PC-3 (cell line): ENCODE data around the gene PEX10. TPM values are rescaled to one million over a fixed set of nuclear protein-coding genes. Genes with fewer than 3 reads are reported as not detected.

Experiments
- ATAC-seq: fragments of 200-7000 bp; cut with Tn5 transposase; 2 replicates; pipeline ENCODE4 v1.9.1; 2020; ENCODE audit warnings: mild to moderate bottlenecking, moderate library complexity
- BruUV-seq: library from RNA; stranded (reverse); fragments of 400-500 nt; replicated peaks from 2 replicates; lab custom pipeline; 2021; lab: Mats Ljungman, UMichigan
- CTCF ChIA-PET: fragments of 300-600 bp; sonication (Branson Sonifier 250); formaldehyde crosslinking; loops from one replicate; lab custom pipeline; 2022; ENCODE audit warnings: antibody characterized with exemption; lab: Charles Lee
- POLR2A ChIA-PET: fragments of 300-600 bp; sonication (Branson Sonifier 250); formaldehyde crosslinking; loops from one replicate; lab custom pipeline; 2022; ENCODE audit warnings: antibody characterized with exemption; ENCODE audit not compliant: unreplicated experiment; lab: Charles Lee
- DNase-seq: peaks from one replicate; pipeline ENCODE4 v3.0.0-alpha.2; 2015
- H2AFZ ChIP-seq: fragments of 300-600 bp; sonication (generic); 2 replicates; pipeline ENCODE4 v1.6.0; 2016; ENCODE audit warnings: antibody characterized with exemption, low read length
- H3F3A ChIP-seq: fragments of 300-600 bp; sonication (generic); one replicate; pipeline ENCODE4 v1.6.0; 2017; ENCODE audit warnings: antibody characterized with exemption, low read length, control low read depth, mild to moderate bottlenecking; ENCODE audit not compliant: unreplicated experiment
- H3K27ac ChIP-seq: fragments of 300-600 bp; sonication (generic); 2 replicates; pipeline ENCODE4 v1.5.1; 2016; ENCODE audit warnings: mild to moderate bottlenecking, low read length
- H3K27me3 ChIP-seq: fragments of 300-600 bp; sonication (generic); 2 replicates; pipeline ENCODE4 v1.6.1; 2016; ENCODE audit warnings: low read length, mixed read lengths
- H3K36me3 ChIP-seq: fragments of 300-600 bp; sonication (generic); 2 replicates; pipeline ENCODE4 v1.6.1; 2016; ENCODE audit warnings: low read depth, mixed run types, low read length, mixed read lengths
- H3K4me1 ChIP-seq: fragments of 300-600 bp; sonication (generic); 2 replicates; pipeline ENCODE4 v1.5.1; 2016; ENCODE audit warnings: low read length; ENCODE audit not compliant: insufficient read depth
- H3K4me2 ChIP-seq: fragments of 300-600 bp; sonication (generic); 2 replicates; pipeline ENCODE4 v1.6.0; 2016; ENCODE audit warnings: low read length
- H3K4me3 ChIP-seq: fragments of 300-600 bp; sonication (generic); 2 replicates; pipeline ENCODE4 v1.5.1; 2016; ENCODE audit warnings: mild to moderate bottlenecking, low read length, mixed read lengths
- H3K79me2 ChIP-seq: fragments of 300-600 bp; sonication (generic); 2 replicates; pipeline ENCODE4 v1.6.1; 2017; ENCODE audit warnings: low read length, mixed read lengths
- H3K9ac ChIP-seq: fragments of 300-600 bp; sonication (generic); 2 replicates; pipeline ENCODE4 v1.6.0; 2016; ENCODE audit warnings: mild to moderate bottlenecking, low read length
- H3K9me2 ChIP-seq: fragments of 300-600 bp; sonication (generic); replicated peaks from 2 replicates; pipeline ENCODE4 v1.6.1; 2016; ENCODE audit warnings: mixed run types, low read length, mixed read lengths
- H3K9me3 ChIP-seq: fragments of 300-600 bp; sonication (generic); 2 replicates; pipeline ENCODE4 v1.6.1; 2016; ENCODE audit warnings: low read length, mixed read lengths
- H4K20me1 ChIP-seq: fragments of 300-600 bp; sonication (generic); 2 replicates; pipeline ENCODE4 v1.6.1; 2016; ENCODE audit warnings: low read length, mixed read lengths
- CTCF ChIP-seq: fragments of 300-600 bp; sonication (generic); conservative IDR thresholded peaks from 2 replicates; pipeline ENCODE4 v1.5.1; 2017; ENCODE audit warnings: antibody characterized with exemption, low read depth, mild to moderate bottlenecking, low read length
- EZH2 ChIP-seq: fragments of 300-600 bp; sonication (generic); IDR thresholded peaks from one replicate; pipeline ENCODE4 v1.6.1; 2017; ENCODE audit warnings: antibody characterized with exemption, mild to moderate bottlenecking, low read length; ENCODE audit not compliant: unreplicated experiment
- EZH2phosphoT487 ChIP-seq: fragments of 300-600 bp; sonication (generic); IDR thresholded peaks from 2 replicates; pipeline ENCODE4 v1.6.1; 2018; ENCODE audit warnings: mild to moderate bottlenecking, antibody characterized with exemption, low read length, borderline replicate concordance
- intact Hi-C: fragments of 100-400 bp; cut with micrococcal nuclease; formaldehyde crosslinking; loops from 2 replicates; pipeline ENCODE4 v1.9.0; 2023
- total RNA-seq: library from RNA; depleted of rRNA; stranded (reverse); fragments of >200 nt; gene quantifications from 2 replicates; pipeline ENCODE4 v1.2.3, GENCODE V29; 2014

PEX10 gene
- total RNA-seq, 1 experiment from 2014 or later = 100 TPM

GRCh38 chr1:2451741-2452140, 39.4 kb upstream of the PEX10 start:
- H3K9me3 ChIP-seq = no peaks in the 10 kb centered on the region
- ChIA-PET CTCF (interaction anchor here (0.8 to 0.9 kb wide), 2 partner anchors 36 to 37 kb away, joined by 4 to 6 read pairs; no protein-coding TSS in a partner anchor), POLR2A (no interaction called here)
- no peaks in the 10 kb centered on the region for H3K36me3 ChIP-seq
- H4K20me1 ChIP-seq = no peaks in the 10 kb centered on the region
- peak overlapping the region; percentile 96 for H3K27ac ChIP-seq
- peak overlapping the region; percentile 7 for H2AFZ ChIP-seq
- peaks cover 12% of the 10 kb centered on the region; the same call in 1 of the 2 replicates for H3K79me2 ChIP-seq
- H3K27me3 ChIP-seq = no peaks in the 10 kb centered on the region
- H3K4me3 ChIP-seq = peak overlapping the region; percentile 59
- BruUV-seq = no TSS peak
- ATAC-seq (peak; percentile 83), DNase-seq (peak; percentile 99)
- H3K4me1 ChIP-seq = peaks cover 59% of the 10 kb centered on the region
- no peaks in the 10 kb centered on the region for H3K9me2 ChIP-seq
- peak overlapping the region; percentile 84 for H3K9ac ChIP-seq
- TF ChIP-seq CTCF (no peak), EZH2phosphoT487 (no peak), EZH2 (no peak)
- intact Hi-C loops = loop anchor here (1.0 to 2.0 kb wide), 4 partner anchors 37 to 95 kb away; partner anchors contain the start of gene PANK4
- peak overlapping the region; percentile 84 for H3K4me2 ChIP-seq
- no peaks in the 10 kb centered on the region for H3F3A ChIP-seq

- H3K9me2 ChIP-seq = no peaks in the 10 kb centered on the region
- H2AFZ ChIP-seq = no peak overlapping the region
- H3K79me2 ChIP-seq = peaks cover 12% of the 10 kb centered on the region; the same call in 1 of the 2 replicates
- no TSS peak for BruUV-seq
- H3F3A ChIP-seq = no peaks in the 10 kb centered on the region
- no peaks in the 10 kb centered on the region for H4K20me1 ChIP-seq
- ChIA-PET CTCF (no interaction called here), POLR2A (no interaction called here)
- TF ChIP-seq EZH2 (no peak), EZH2phosphoT487 (no peak), CTCF (no peak)
- peak overlapping the region; percentile 35 for H3K4me2 ChIP-seq
- H3K4me3 ChIP-seq = no peak overlapping the region
- H3K9ac ChIP-seq = no peak overlapping the region
- no peaks in the 10 kb centered on the region for H3K9me3 ChIP-seq
- peaks cover 46% of the 10 kb centered on the region for H3K4me1 ChIP-seq
- peak; percentile 64 for DNase-seq
- peak; percentile 13 for ATAC-seq
- no peaks in the 10 kb centered on the region for H3K36me3 ChIP-seq
- H3K27me3 ChIP-seq = no peaks in the 10 kb centered on the region
- intact Hi-C loops = loop anchor here (2.0 kb wide), 1 partner anchor 77 kb away; the partner anchor contains the start of gene PANK4
- H3K27ac ChIP-seq = peak overlapping the region; percentile 47
Measured at GRCh38 chr1:2449636-2450454, 37.5 kb upstream of the PEX10 start.

GRCh38 chr1:2448098-2448445, 35.7 kb upstream of the PEX10 start:
- Histone ChIP-seq H3K9ac (no peak overlapping the region), H3K27ac (no peak overlapping the region), H3K9me2 (no peaks in the 10 kb centered on the region), H3K4me1 (peaks cover 33% of the 10 kb centered on the region), H2AFZ (no peak overlapping the region), H3K27me3 (peaks cover 9% of the 10 kb centered on the region), H3K9me3 (no peaks in the 10 kb centered on the region), H3K79me2 (peaks cover 6% of the 10 kb centered on the region; the same call in 1 of the 2 replicates), H3F3A (no peaks in the 10 kb centered on the region), H3K36me3 (no peaks in the 10 kb centered on the region), H4K20me1 (no peaks in the 10 kb centered on the region), H3K4me3 (no peak overlapping the region), H3K4me2 (no peak overlapping the region)
- no TSS peak for BruUV-seq
- TF ChIP-seq CTCF = no peak
- TF ChIP-seq EZH2 = no peak
- TF ChIP-seq EZH2phosphoT487 = no peak
- CTCF ChIA-PET = no interaction called here
- intact Hi-C loops = no loop called here
- DNase-seq = no peak
- no peak for ATAC-seq
- POLR2A ChIA-PET = no interaction called here
